ENCODE data around the gene NBEA.

The NBEA gene

DNA sequence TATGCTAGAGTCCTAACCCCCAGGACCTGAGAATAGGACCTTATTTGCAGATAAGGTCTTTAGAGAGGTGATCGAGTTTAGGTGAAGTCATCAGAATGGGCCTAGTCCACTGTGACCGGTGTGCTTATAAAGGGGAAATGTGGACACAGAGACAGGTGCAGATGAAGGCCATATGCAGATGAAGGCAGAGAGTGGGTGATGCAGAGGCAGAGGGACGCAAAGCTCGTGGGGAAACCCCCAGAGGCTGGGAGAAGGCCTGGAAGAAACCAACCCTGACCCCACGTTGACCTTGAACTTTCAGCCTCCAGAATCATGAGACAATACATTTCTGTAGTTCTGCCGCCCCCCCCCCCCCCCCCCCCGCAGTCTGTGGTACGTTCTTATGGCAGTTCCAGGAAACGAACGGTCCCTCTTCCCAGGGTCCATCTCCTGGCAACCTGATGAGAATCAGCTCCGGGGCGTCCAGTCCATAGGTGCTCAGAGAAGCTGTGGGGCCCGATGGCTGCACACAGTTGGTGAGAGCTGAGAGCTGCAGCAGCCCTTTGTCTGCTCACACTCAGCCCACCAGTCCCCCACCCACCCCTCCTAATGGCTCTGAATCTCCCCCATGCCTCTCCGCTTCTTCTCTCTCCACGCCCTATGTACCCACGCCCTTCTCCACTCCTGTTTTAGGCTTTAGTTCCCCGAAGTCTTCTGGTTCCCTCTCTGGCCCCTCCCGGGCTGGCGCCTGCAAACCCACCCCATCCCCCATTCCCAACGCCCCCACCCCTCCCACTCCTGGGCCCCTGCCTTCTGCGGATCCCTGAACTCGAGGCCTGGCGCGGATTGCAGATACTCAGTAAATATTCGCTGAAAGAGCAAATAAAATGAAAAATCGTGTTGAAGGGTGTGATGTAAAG, 752.7 kb downstream of the NBEA start:
- TF ChIP-seq CREB1 (IDR thresholded peaks at IDR 0.05; ENCODE audit: low read depth), result no peak
- TF ChIP-seq, protein P1, sequence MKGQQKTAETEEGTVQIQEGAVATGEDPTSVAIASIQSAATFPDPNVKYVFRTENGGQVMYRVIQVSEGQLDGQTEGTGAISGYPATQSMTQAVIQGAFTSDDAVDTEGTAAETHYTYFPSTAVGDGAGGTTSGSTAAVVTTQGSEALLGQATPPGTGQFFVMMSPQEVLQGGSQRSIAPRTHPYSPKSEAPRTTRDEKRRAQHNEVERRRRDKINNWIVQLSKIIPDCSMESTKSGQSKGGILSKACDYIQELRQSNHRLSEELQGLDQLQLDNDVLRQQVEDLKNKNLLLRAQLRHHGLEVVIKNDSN (IDR thresholded peaks at IDR 0.05), result no peak
- TF ChIP-seq TEAD4 (IDR thresholded peaks at IDR 0.05), result no peak
- no peak for TF ChIP-seq FOXM1 (IDR thresholded peaks at IDR 0.05; ENCODE audit: borderline replicate concordance, low read depth)
- TF ChIP-seq REST (IDR thresholded peaks at IDR 0.05; ENCODE audit: low read depth), result no peak
- no peak for TF ChIP-seq NFIC (IDR thresholded peaks at IDR 0.05)
- no peak for TF ChIP-seq YY1 (IDR thresholded peaks at IDR 0.05; ENCODE audit: low read depth)
- TF ChIP-seq TCF12 (IDR thresholded peaks at IDR 0.05; ENCODE audit: low read depth), result no peak
- TF ChIP-seq TAF1 (IDR thresholded peaks at IDR 0.05; ENCODE audit: low read depth), result no peak
- TF ChIP-seq MAX (IDR thresholded peaks at IDR 0.05), result no peak
- no peak for TF ChIP-seq ZBTB7A (IDR thresholded peaks at IDR 0.05; ENCODE audit: low read depth)
- TF ChIP-seq RAD21 (IDR thresholded peaks at IDR 0.05; ENCODE audit: low read depth), result no peak
- TF ChIP-seq EGR1 (IDR thresholded peaks at IDR 0.05), result no peak
- no peak for TF ChIP-seq CEBPB (IDR thresholded peaks at IDR 0.05)
- TF ChIP-seq EP300 (IDR thresholded peaks at IDR 0.05; ENCODE audit: borderline replicate concordance), result no peak

GRCh38 chr13:35695448-35695770, 753.3 kb downstream of the NBEA start:
- TF ChIP-seq MAX (IDR thresholded peaks at IDR 0.05) (no peak), TAF1 (IDR thresholded peaks at IDR 0.05; ENCODE audit: low read depth) (no peak), YY1 (IDR thresholded peaks at IDR 0.05; ENCODE audit: low read depth) (no peak)

DNA sequence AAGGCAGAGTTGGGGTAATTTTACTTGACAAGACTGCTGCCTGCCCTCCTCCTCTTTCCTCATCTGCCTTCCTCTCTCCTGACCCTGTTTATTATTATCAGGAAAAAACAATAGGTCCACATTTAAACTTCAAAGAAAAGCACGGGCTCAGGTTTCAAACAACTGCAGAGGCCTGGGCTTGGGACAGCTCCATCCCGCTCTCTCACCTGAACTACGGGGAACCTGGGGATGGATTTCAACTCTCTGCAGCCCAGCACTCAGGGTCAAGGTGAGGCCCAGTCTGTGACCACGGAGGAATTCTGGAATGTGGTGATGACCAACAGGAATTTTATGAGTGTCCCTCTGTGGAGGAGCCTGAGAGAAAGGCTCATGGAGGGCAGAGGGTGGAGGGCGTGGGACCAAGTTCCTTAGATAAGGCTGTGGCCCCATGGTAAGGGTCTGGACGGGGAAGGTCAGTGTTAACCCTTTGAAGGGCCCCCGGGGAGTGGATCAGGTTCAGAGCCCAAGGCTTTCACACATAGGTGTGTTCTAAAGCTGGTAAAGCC, 755.2 kb downstream of the NBEA start:
- TF ChIP-seq EGR1 (IDR thresholded peaks at IDR 0.05) (no peak), MAX (IDR thresholded peaks at IDR 0.05) (no peak), ZBTB7A (IDR thresholded peaks at IDR 0.05; ENCODE audit: low read depth) (no peak), TAF1 (IDR thresholded peaks at IDR 0.05; ENCODE audit: low read depth) (no peak), TEAD4 (IDR thresholded peaks at IDR 0.05) (no peak), CREB1 (IDR thresholded peaks at IDR 0.05; ENCODE audit: low read depth) (no peak), REST (IDR thresholded peaks at IDR 0.05; ENCODE audit: low read depth) (no peak), EP300 (IDR thresholded peaks at IDR 0.05; ENCODE audit: borderline replicate concordance) (no peak), RAD21 (IDR thresholded peaks at IDR 0.05; ENCODE audit: low read depth) (no peak), NFIC (IDR thresholded peaks at IDR 0.05) (no peak), CEBPB (IDR thresholded peaks at IDR 0.05) (no peak), FOXM1 (IDR thresholded peaks at IDR 0.05; ENCODE audit: borderline replicate concordance, low read depth) (no peak), TCF12 (IDR thresholded peaks at IDR 0.05; ENCODE audit: low read depth) (no peak), YY1 (IDR thresholded peaks at IDR 0.05; ENCODE audit: low read depth) (no peak)
- TF ChIP-seq, protein P1 (IDR thresholded peaks at IDR 0.05), result no peak

DNA sequence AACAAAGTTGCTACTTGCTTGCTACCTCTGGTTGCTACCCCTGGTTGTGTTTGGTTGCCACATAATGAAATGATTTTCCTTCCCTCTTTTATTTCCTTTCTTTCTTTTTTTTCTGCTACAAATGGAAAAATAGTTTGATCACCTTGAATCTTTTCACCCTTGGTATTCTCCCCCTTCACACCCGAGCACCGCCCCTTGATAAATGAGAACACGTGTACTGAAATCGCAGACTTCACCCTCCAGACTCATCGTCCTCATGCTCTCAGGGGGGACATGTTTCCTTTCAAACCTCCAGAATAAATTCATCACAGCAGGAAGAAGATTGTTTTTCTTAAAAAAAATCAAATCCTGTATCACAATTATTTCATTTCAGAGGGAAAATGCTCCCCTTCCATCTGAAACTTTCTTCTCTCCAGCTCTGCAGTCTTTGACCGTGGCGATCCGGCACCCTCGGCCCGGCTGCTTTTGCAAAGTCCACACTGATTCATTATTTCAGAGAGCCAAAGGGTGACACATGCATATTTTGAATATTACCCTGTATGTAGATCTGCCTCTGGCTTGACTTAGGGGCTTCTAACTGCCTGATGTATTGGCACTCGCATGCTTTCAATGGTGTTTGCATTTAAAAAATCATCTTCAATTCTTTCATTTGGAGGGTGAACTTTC, 757.0 kb downstream of the NBEA start:
- TF ChIP-seq CEBPB (IDR thresholded peaks at IDR 0.05), result no peak
- no peak for TF ChIP-seq TCF12 (IDR thresholded peaks at IDR 0.05; ENCODE audit: low read depth)
- no peak for TF ChIP-seq CREB1 (IDR thresholded peaks at IDR 0.05; ENCODE audit: low read depth)
- no peak for TF ChIP-seq EGR1 (IDR thresholded peaks at IDR 0.05)
- TF ChIP-seq ZBTB7A (IDR thresholded peaks at IDR 0.05; ENCODE audit: low read depth), result no peak
- no peak for TF ChIP-seq REST (IDR thresholded peaks at IDR 0.05; ENCODE audit: low read depth)
- no peak for TF ChIP-seq RAD21 (IDR thresholded peaks at IDR 0.05; ENCODE audit: low read depth)
- no peak for TF ChIP-seq EP300 (IDR thresholded peaks at IDR 0.05; ENCODE audit: borderline replicate concordance)
- TF ChIP-seq, protein P1 (IDR thresholded peaks at IDR 0.05), result no peak

All from Ishikawa (cell line).